ENCODE results near the gene LCK.
A peak's percentile ranks its signal among the peaks of the same experiment; 100 is the strongest.

GRCh38 chr1:32334864-32335534, 83.9 kb downstream of the LCK start:
- TF ChIP-seq POLR2A (IDR thresholded peaks at IDR 0.05) (no peak), CTCF (IDR thresholded peaks at IDR 0.05) (peak in 3 of 4 experiments; percentile 51 to 88 (median 71))
